HepG2 (cell line): ENCODE results near the gene ISG20L2. TPM values are rescaled to one million over a fixed set of nuclear protein-coding genes. Genes with fewer than 3 reads are reported as not detected.

Experiments
- GZF1 ChIP-seq: sonication (generic); formaldehyde crosslinking; IDR thresholded peaks from 2 replicates; pipeline ENCODE4 v1.5.1; 2020; ENCODE audit warnings: mild to moderate bottlenecking, missing genetic modification reagents
- HES4 ChIP-seq: sonication (generic); formaldehyde crosslinking; IDR thresholded peaks from 2 replicates; pipeline ENCODE4 v1.9.0; 2021; ENCODE audit warnings: mild to moderate bottlenecking, missing genetic modification reagents, borderline replicate concordance
- IRF9 ChIP-seq: sonication (generic); formaldehyde crosslinking; IDR thresholded peaks from 2 replicates; pipeline ENCODE4 v1.8.0; 2022; ENCODE audit warnings: missing genetic modification reagents, mild to moderate bottlenecking, borderline replicate concordance
- KLF12 ChIP-seq: sonication (generic); formaldehyde crosslinking; IDR thresholded peaks from 2 replicates; pipeline ENCODE4 v1.4.0; 2020; ENCODE audit warnings: missing genetic modification reagents, borderline replicate concordance
- MYC ChIP-seq: sonication (generic); formaldehyde crosslinking; IDR thresholded peaks from 2 replicates; pipeline ENCODE4 v1.9.0; 2021; ENCODE audit warnings: missing genetic modification reagents, borderline replicate concordance
- NCOA2 ChIP-seq: sonication (generic); formaldehyde crosslinking; IDR thresholded peaks from 2 replicates; pipeline ENCODE4 v1.8.0; 2022; ENCODE audit warnings: inconsistent platforms
- NFRKB ChIP-seq: fragments of 450-650 bp; IDR thresholded peaks from 2 replicates; pipeline ENCODE4 v1.6.1; 2017
- SMARCC2 ChIP-seq: fragments of 450-650 bp; IDR thresholded peaks from 2 replicates; pipeline ENCODE4 v1.6.1; 2017; ENCODE audit warnings: antibody characterized with exemption, mild to moderate bottlenecking
- TAF15 ChIP-seq: fragments of 200-400 bp; formaldehyde crosslinking; IDR thresholded peaks from one replicate; pipeline ENCODE4 v1.6.1; 2018; ENCODE audit warnings: mild to moderate bottlenecking, low read depth, low read length; ENCODE audit not compliant: poor library complexity, severe bottlenecking
- ZGPAT ChIP-seq: IDR thresholded peaks from 2 replicates; pipeline ENCODE4 v1.6.1; 2016; ENCODE audit warnings: mild to moderate bottlenecking
- ZNF460 ChIP-seq: sonication (generic); formaldehyde crosslinking; IDR thresholded peaks from 2 replicates; pipeline ENCODE4 v1.5.1; 2020; ENCODE audit warnings: missing genetic modification reagents, mild to moderate bottlenecking, borderline replicate concordance
- ZNF572 ChIP-seq: sonication (generic); formaldehyde crosslinking; IDR thresholded peaks from 2 replicates; pipeline ENCODE4 v1.5.1; 2020; ENCODE audit warnings: mild to moderate bottlenecking, missing genetic modification reagents
- ZNF709 ChIP-seq: sonication (generic); formaldehyde crosslinking; IDR thresholded peaks from 2 replicates; pipeline ENCODE4 v1.5.0; 2020; ENCODE audit warnings: mild to moderate bottlenecking, missing genetic modification reagents
- ZNF710 ChIP-seq: sonication (generic); formaldehyde crosslinking; IDR thresholded peaks from 2 replicates; pipeline ENCODE4 v1.5.0; 2020; ENCODE audit warnings: mild to moderate bottlenecking, missing genetic modification reagents, borderline replicate concordance
- polyA plus RNA-seq, 8 experiments: library from polyadenylated mRNA; depleted of rRNA in 3 of 8; stranded (reverse) in 7 of 8; unstranded in 1 of 8; fragments of >200 nt; fragmentation: Illumina TruSeq in 4 of 8; extraction: Trizol in 4 of 8; gene quantifications; 2 replicates each; pipeline versions ENCODE4 v1.2.1 to v1.2.3, GENCODE V29; 2011 to 2016; ENCODE audit warnings: low read depth in 4 of 8, missing spikeins in 1 of 8, mixed read lengths in 1 of 8; ENCODE audit not compliant: insufficient read depth in 1 of 8
- total RNA-seq, 5 experiments: library from RNA; depleted of rRNA; stranded (reverse); fragments of >200 nt; fragmentation: Illumina TruSeq; extraction: Trizol; gene quantifications; 2 replicates each; pipeline ENCODE4 v1.2.3, GENCODE V29; 2016; ENCODE audit warnings: low read depth in 1 of 5
- TF ChIP-seq, protein P1 (sequence below): sonication (generic); formaldehyde crosslinking; IDR thresholded peaks from 2 replicates; pipeline ENCODE4 v1.4.0; 2020; ENCODE audit warnings: mild to moderate bottlenecking, missing genetic modification reagents

The ISG20L2 gene
- total and polyA plus RNA-seq, 2 of the 13 experiments (the other 11 are each of a cell fraction or from before 2014, with no cell fraction given) = 19.8 to 21.3 TPM

DNA sequence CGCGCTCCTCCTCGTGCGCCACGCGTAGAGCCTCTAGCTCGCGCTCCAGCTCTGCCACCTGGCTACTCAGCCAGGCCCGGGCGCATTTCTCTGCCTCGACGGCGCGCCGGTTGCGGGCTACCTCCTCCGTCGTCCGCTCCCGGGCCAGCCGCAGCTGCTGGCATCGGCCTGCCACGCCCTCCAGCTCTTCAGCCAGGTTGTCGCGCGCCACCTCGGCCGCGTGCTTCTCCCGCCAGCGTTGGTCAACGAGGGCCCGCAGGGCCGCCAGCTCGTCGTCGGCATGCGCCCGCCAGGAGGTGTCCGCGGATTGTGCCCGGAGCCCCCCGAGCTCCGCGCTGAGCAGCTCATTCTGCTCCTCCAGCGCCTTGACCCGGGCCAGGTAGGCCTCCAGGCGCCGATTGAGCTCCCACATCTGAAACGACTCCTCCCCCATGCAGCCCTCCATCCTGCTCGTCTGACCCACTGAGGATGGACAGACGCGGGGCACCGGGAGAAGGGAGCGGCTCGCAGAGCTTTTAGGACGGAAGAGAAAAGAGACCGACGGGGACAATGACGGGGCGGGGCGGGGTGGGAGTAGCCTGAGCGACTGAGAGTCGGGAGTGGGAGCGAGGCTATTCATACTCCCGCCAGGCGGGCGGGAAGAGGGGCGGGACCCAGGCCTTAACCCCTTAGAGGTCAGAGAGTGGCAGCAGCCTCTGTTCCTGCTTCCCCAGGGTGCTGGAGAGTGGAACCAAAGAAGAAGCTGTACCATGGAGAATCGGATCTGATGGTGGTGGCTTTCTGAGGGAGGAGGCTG, 51.5 kb downstream of the ISG20L2 start, which contains the start of gene NES (continued):
- TF ChIP-seq ZNF710 (CRISPR knock-in tag) (peak; percentile 49; the same call in 1 of the 2 replicates), TAF15 (no peak), ZNF460 (no peak), GZF1 (CRISPR knock-in tag) (no peak), KLF12 (CRISPR knock-in tag) (no peak), IRF9 (no peak), NCOA2 (CRISPR knock-in tag) (no peak), ZNF709 (CRISPR knock-in tag) (no peak), NFRKB (no peak), SMARCC2 (no peak), ZNF572 (CRISPR knock-in tag) (no peak), MYC (CRISPR knock-in tag) (peak; percentile 36; the same call in 1 of the 2 replicates), HES4 (CRISPR knock-in tag) (no peak), ZGPAT (CRISPR knock-in tag) (0 out of 2 replicates have a peak, but pooled peaks have one; percentile 18)
- TF ChIP-seq, protein P1, sequence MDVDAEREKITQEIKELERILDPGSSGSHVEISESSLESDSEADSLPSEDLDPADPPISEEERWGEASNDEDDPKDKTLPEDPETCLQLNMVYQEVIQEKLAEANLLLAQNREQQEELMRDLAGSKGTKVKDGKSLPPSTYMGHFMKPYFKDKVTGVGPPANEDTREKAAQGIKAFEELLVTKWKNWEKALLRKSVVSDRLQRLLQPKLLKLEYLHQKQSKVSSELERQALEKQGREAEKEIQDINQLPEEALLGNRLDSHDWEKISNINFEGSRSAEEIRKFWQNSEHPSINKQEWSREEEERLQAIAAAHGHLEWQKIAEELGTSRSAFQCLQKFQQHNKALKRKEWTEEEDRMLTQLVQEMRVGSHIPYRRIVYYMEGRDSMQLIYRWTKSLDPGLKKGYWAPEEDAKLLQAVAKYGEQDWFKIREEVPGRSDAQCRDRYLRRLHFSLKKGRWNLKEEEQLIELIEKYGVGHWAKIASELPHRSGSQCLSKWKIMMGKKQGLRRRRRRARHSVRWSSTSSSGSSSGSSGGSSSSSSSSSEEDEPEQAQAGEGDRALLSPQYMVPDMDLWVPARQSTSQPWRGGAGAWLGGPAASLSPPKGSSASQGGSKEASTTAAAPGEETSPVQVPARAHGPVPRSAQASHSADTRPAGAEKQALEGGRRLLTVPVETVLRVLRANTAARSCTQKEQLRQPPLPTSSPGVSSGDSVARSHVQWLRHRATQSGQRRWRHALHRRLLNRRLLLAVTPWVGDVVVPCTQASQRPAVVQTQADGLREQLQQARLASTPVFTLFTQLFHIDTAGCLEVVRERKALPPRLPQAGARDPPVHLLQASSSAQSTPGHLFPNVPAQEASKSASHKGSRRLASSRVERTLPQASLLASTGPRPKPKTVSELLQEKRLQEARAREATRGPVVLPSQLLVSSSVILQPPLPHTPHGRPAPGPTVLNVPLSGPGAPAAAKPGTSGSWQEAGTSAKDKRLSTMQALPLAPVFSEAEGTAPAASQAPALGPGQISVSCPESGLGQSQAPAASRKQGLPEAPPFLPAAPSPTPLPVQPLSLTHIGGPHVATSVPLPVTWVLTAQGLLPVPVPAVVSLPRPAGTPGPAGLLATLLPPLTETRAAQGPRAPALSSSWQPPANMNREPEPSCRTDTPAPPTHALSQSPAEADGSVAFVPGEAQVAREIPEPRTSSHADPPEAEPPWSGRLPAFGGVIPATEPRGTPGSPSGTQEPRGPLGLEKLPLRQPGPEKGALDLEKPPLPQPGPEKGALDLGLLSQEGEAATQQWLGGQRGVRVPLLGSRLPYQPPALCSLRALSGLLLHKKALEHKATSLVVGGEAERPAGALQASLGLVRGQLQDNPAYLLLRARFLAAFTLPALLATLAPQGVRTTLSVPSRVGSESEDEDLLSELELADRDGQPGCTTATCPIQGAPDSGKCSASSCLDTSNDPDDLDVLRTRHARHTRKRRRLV (CRISPR knock-in tag) = no peak
